SK-N-MC (cell line): ENCODE results near the gene CARMIL1.

Experiments
- EZH2 ChIP-seq: fragments of 200-600 bp; sonication (generic); IDR thresholded peaks from one replicate; pipeline ENCODE4 v1.6.1; 2017; ENCODE audit warnings: antibody characterized with exemption
- POLR2AphosphoS5 ChIP-seq: IDR thresholded peaks from 2 replicates; pipeline ENCODE4 v1.6.1; 2012; ENCODE audit warnings: mild to moderate bottlenecking, low read depth, low read length, borderline replicate concordance

- no peak for TF ChIP-seq POLR2AphosphoS5
- no peak for TF ChIP-seq EZH2
Observed at GRCh38 chr6:25237579-25237978, 41.6 kb upstream of the CARMIL1 start.
